Kidney capillary endothelial cell (primary cell): ENCODE data around the gene SCYGR2.
"Not testable (repeated sequence)": the region's sequence is repeated elsewhere in the genome, so short reads cannot be mapped to it uniquely, and the experiment has no call there.

ENCODE experiments used
- DNase-seq: peaks from one replicate; pipeline ENCODE4 v3.0.0-alpha.2; 2018; ENCODE audit warnings: low spot score

The SCYGR2 gene

GRCh38 chr2:227598835-227599503, at the start of gene SCYGR2:
Gene SCYGR2, plus strand, starts transcription at chr2:227598893. Its CDS starts 0 bp downstream, at chr2:227598893.
- not testable (repeated sequence) for DNase-seq

GRCh38 chr2:227551836-227552235, 46.9 kb upstream of the SCYGR2 start:
- DNase-seq = no peak

- no peak for DNase-seq
These were observed 36.1 kb upstream of the SCYGR2 start for GRCh38 chr2:227562581-227562980.

- DNase-seq = no peak
These were observed 33.6 kb upstream of the SCYGR2 start for GRCh38 chr2:227565080-227565479.

- no peak for DNase-seq
These were observed 32.7 kb upstream of the SCYGR2 start for GRCh38 chr2:227566012-227566411.

GRCh38 chr2:227568852-227569169, 29.9 kb upstream of the SCYGR2 start:
- no peak for DNase-seq

GRCh38 chr2:227570615-227571014, 28.1 kb upstream of the SCYGR2 start:
- DNase-seq = no peak

GRCh38 chr2:227576110-227576509, 22.6 kb upstream of the SCYGR2 start:
- DNase-seq = no peak

- no peak for DNase-seq
These were observed 21.9 kb upstream of the SCYGR2 start for GRCh38 chr2:227576812-227577211.

- no peak for DNase-seq
These were observed 21.1 kb upstream of the SCYGR2 start for GRCh38 chr2:227577555-227577954.

GRCh38 chr2:227578642-227579041, 20.1 kb upstream of the SCYGR2 start:
- DNase-seq = no peak

- DNase-seq = no peak
These were observed 18.9 kb upstream of the SCYGR2 start for GRCh38 chr2:227579791-227580190.

GRCh38 chr2:227582369-227582768, 16.3 kb upstream of the SCYGR2 start:
- DNase-seq = no peak

- DNase-seq = no peak
These were observed 5.9 kb upstream of the SCYGR2 start for GRCh38 chr2:227592694-227593387.

- no peak for DNase-seq
These were observed 2.9 kb upstream of the SCYGR2 start for GRCh38 chr2:227595797-227596196.

GRCh38 chr2:227597036-227597435, 1.7 kb upstream of the SCYGR2 start:
- no peak for DNase-seq

- DNase-seq = no peak
These were observed 695 bp upstream of the SCYGR2 start for GRCh38 chr2:227597998-227598397.

GRCh38 chr2:227602358-227602757, 3.7 kb downstream of the SCYGR2 start:
- no peak for DNase-seq

- no peak for DNase-seq
These were observed 7.8 kb downstream of the SCYGR2 start for GRCh38 chr2:227606476-227606875.

GRCh38 chr2:227607941-227608340, 9.2 kb downstream of the SCYGR2 start:
- no peak for DNase-seq

GRCh38 chr2:227608561-227609338, 10.1 kb downstream of the SCYGR2 start:
- no peak for DNase-seq

- no peak for DNase-seq
These were observed 11.4 kb downstream of the SCYGR2 start for GRCh38 chr2:227610123-227610522.
